A549 (cell line): Measurements from ENCODE around the gene ROR1. TPM values are rescaled to one million over a fixed set of nuclear protein-coding genes. Genes with fewer than 3 reads are reported as not detected.

ENCODE experiments used
- ATAC-seq, 2 experiments: fragments of 200-7000 bp in 1 of 2; fragments of >200 bp in 1 of 2; cut with Nextera tagmentation in 1 of 2; cut with Tn5 transposase in 1 of 2; 3 replicates each; pipeline versions ENCODE4 v1.8.0 to v1.9.1; 2018 to 2020; ENCODE audit warnings: mild to moderate bottlenecking in 1 of 2, moderate library complexity in 1 of 2
- CTCF ChIA-PET: fragments of 300-600 bp; sonication (Branson Sonifier 250); formaldehyde crosslinking; extraction: SDS; loops from one replicate; lab custom pipeline; 2021; ENCODE audit warnings: antibody characterized with exemption, inconsistent platforms; lab: Yijun Ruan, JAX
- POLR2A ChIA-PET: fragments of 350-600 bp; formaldehyde crosslinking; extraction: SDS; loops from one replicate; lab custom pipeline; 2021; ENCODE audit warnings: antibody characterized with exemption, inconsistent platforms; lab: Yijun Ruan, JAX
- DNase-seq, 2 experiments: peaks; one replicate each; pipeline versions ENCODE4 v3.0.0 to v3.0.0-alpha.2; 2011 to 2016; ENCODE audit warnings: low read depth in 1 of 2, low spot score in 1 of 2
- FAIRE-seq: peaks from 2 replicates; lab custom pipeline; 2011; peaks lifted over from hg19 to GRCh38; lab: Jason Lieb, UNC
- H3K27ac ChIP-seq, 2 experiments: fragments of >200 bp; sonication (Bioruptor Twin); formaldehyde crosslinking; 3 replicates each; pipeline ENCODE4 v1.5.1; 2016 to 2017
- H3K4me1 ChIP-seq: fragments of >200 bp; sonication (Bioruptor Twin); formaldehyde crosslinking; 3 replicates; pipeline ENCODE4 v1.6.1; 2016
- H3K4me2 ChIP-seq: fragments of >200 bp; sonication (Bioruptor Twin); formaldehyde crosslinking; 3 replicates; pipeline ENCODE4 v1.6.1; 2016
- H3K4me3 ChIP-seq: fragments of >200 bp; sonication (Bioruptor Twin); formaldehyde crosslinking; 3 replicates; pipeline ENCODE4 v1.5.1; 2016
- H3K9me3 ChIP-seq: fragments of >200 bp; sonication (Bioruptor Twin); formaldehyde crosslinking; 3 replicates; pipeline ENCODE4 v1.6.1; 2016
- ATOH8 ChIP-seq: fragments of 250-450 bp; sonication (Bioruptor Pico); IDR thresholded peaks from 2 replicates; pipeline ENCODE4 v1.5.0; 2020; ENCODE audit warnings: low read depth, mild to moderate bottlenecking, moderate library complexity
- BHLHE40 ChIP-seq: IDR thresholded peaks from 2 replicates; pipeline ENCODE4 v1.6.1; 2012; ENCODE audit warnings: low read depth, low read length, inconsistent platforms
- CBX2 ChIP-seq: fragments of 200-600 bp; sonication (generic); IDR thresholded peaks from 2 replicates; pipeline ENCODE4 v1.6.1; 2016; ENCODE audit warnings: low read depth, mild to moderate bottlenecking, borderline replicate concordance
- CEBPB ChIP-seq, 2 experiments: fragments of >200 bp in 1 of 2; sonication (Bioruptor Twin) in 1 of 2; formaldehyde crosslinking in 1 of 2; IDR thresholded peaks; 2 replicates each; pipeline ENCODE4 v1.6.1; 2012 to 2016
- CHD2 ChIP-seq: fragments of 150-350 bp; IDR thresholded peaks from 2 replicates; pipeline ENCODE4 v1.6.1; 2014; ENCODE audit warnings: low read length; ENCODE audit not compliant: partially characterized antibody
- E2F6 ChIP-seq: IDR thresholded peaks from 2 replicates; pipeline ENCODE4 v1.6.1; 2012; ENCODE audit warnings: low read depth, borderline replicate concordance
- EP300 ChIP-seq, 2 experiments: fragments of >200 bp; sonication (Bioruptor Twin); formaldehyde crosslinking; IDR thresholded peaks; 2 replicates in 1 of 2; 3 replicates in 1 of 2; pipeline ENCODE4 v1.6.1; 2016 to 2017
- FOXS1 ChIP-seq: fragments of 250-450 bp; sonication (Bioruptor Pico); IDR thresholded peaks from 2 replicates; pipeline ENCODE4 v1.5.0; 2020; ENCODE audit warnings: mild to moderate bottlenecking, moderate library complexity
- HDAC2 ChIP-seq: fragments of 200-600 bp; sonication (generic); IDR thresholded peaks from 2 replicates; pipeline ENCODE4 v1.6.1; 2016
- HEYL ChIP-seq: fragments of 250-450 bp; sonication (Bioruptor Pico); IDR thresholded peaks from 2 replicates; pipeline ENCODE4 v1.8.0; 2021; ENCODE audit warnings: mild to moderate bottlenecking, moderate library complexity
- HOXA7 ChIP-seq: fragments of 250-450 bp; sonication (Bioruptor Pico); IDR thresholded peaks from 2 replicates; pipeline ENCODE4 v1.5.0; 2020; ENCODE audit warnings: mild to moderate bottlenecking, moderate library complexity
- KDM1A ChIP-seq: fragments of 200-600 bp; sonication (generic); IDR thresholded peaks from 2 replicates; pipeline ENCODE4 v1.6.1; 2016; ENCODE audit warnings: low read depth, mild to moderate bottlenecking
- MYC ChIP-seq: IDR thresholded peaks from 2 replicates; pipeline ENCODE4 v1.6.1; 2012; ENCODE audit warnings: mild to moderate bottlenecking, inconsistent platforms, low read length, improper control_type of control experiment, borderline replicate concordance
- NPAS2 ChIP-seq: fragments of 250-450 bp; sonication (Bioruptor Pico); IDR thresholded peaks from 2 replicates; pipeline ENCODE4 v1.8.0; 2022; ENCODE audit warnings: mild to moderate bottlenecking, moderate library complexity, borderline replicate concordance
- POLR2A ChIP-seq: IDR thresholded peaks from 2 replicates; pipeline ENCODE4 v1.6.1; 2012; ENCODE audit warnings: mild to moderate bottlenecking, low read length
- POLR2AphosphoS2 ChIP-seq: conservative IDR thresholded peaks from 2 replicates; pipeline ENCODE4 v1.6.1; 2012; ENCODE audit warnings: low read length, improper control_type of control experiment, inconsistent platforms
- RAD21 ChIP-seq, 2 experiments: fragments of >200 bp in 1 of 2; sonication (Bioruptor Twin) in 1 of 2; formaldehyde crosslinking in 1 of 2; IDR thresholded peaks in 1 of 2; conservative IDR thresholded peaks in 1 of 2; 2 replicates in 1 of 2; 3 replicates in 1 of 2; pipeline ENCODE4 v1.6.1; 2012 to 2018; ENCODE audit warnings: inconsistent platforms in 1 of 2
- RARB ChIP-seq: fragments of 250-450 bp; sonication (Bioruptor Pico); IDR thresholded peaks from 2 replicates; pipeline ENCODE4 v1.8.0; 2021; ENCODE audit warnings: mild to moderate bottlenecking, moderate library complexity
- RCOR1 ChIP-seq: fragments of 150-350 bp; IDR thresholded peaks from 2 replicates; pipeline ENCODE4 v1.6.1; 2014; ENCODE audit warnings: antibody characterized with exemption, low read length, low read depth
- SMC3 ChIP-seq: fragments of >200 bp; sonication (Bioruptor Twin); formaldehyde crosslinking; IDR thresholded peaks from 3 replicates; pipeline ENCODE4 v1.6.1; 2018; ENCODE audit warnings: inconsistent platforms
- TP53 ChIP-seq: fragments of 250-450 bp; sonication (Bioruptor Pico); IDR thresholded peaks from 2 replicates; pipeline ENCODE4 v1.5.0; 2021; ENCODE audit warnings: mild to moderate bottlenecking, moderate library complexity
- USF2 ChIP-seq: fragments of 450-650 bp; IDR thresholded peaks from 2 replicates; pipeline ENCODE4 v1.6.1; 2014; ENCODE audit warnings: antibody characterized with exemption
- ZFP36 ChIP-seq: fragments of 450-650 bp; IDR thresholded peaks from 2 replicates; pipeline ENCODE4 v1.6.1; 2014; ENCODE audit warnings: borderline replicate concordance; ENCODE audit not compliant: partially characterized antibody
- WGBS: methylation state at CpG from one replicate; pipeline ENCODE4 v1.1.6; 2017; ENCODE audit errors: missing lambda C conversion rate; 5-methylcytosine and 5-hydroxymethylcytosine counted together
- polyA plus RNA-seq, 4 experiments: library from polyadenylated mRNA; depleted of rRNA in 3 of 4; stranded (reverse); fragments of >200 nt; fragmentation: RNase III in 1 of 4; extraction: RNeasy Plus Mini Kit Qiagen cat#74134 plus additional on column Dnase treatment in 1 of 4; gene quantifications; 2 replicates in 3 of 4; 3 replicates in 1 of 4; pipeline ENCODE4 v1.2.3, GENCODE V29; 2011 to 2017
- TF ChIP-seq, protein P1 (sequence below): IDR thresholded peaks from 2 replicates; pipeline ENCODE4 v1.6.1; 2012
- TF ChIP-seq, protein P2 (sequence below): fragments of >200 bp; sonication (Bioruptor Twin); formaldehyde crosslinking; IDR thresholded peaks from 3 replicates; pipeline ENCODE4 v1.6.1; 2016

The ROR1 gene
- polyA plus RNA-seq, 2 of the 4 experiments (the other 2 are of a cell fraction), result 6.5 to 19.0 TPM

GRCh38 chr1:63843884-63844283 is 70.1 kb downstream of the ROR1 start:
- CTCF ChIA-PET, result no interaction called here
- POLR2A ChIA-PET, result no interaction called here
- WGBS, result 82% methylated on average over 2 of the region's 2 CpGs
- ATAC-seq, result peak in 1 of 2 experiments; percentile 55; a peak in 3 of 6 replicates
- no peak for DNase-seq
- FAIRE-seq, result no peak
- no peak overlapping the region for H3K4me3 ChIP-seq
- H3K4me2 ChIP-seq, result no peak overlapping the region
- no peaks in the 10 kb centered on the region for H3K9me3 ChIP-seq
- TF ChIP-seq CHD2 (no peak), FOXS1 (CRISPR knock-in tag) (no peak), POLR2AphosphoS2 (no peak), USF2 (no peak), CEBPB (IDR thresholded peaks at IDR 0.05) (no peak), HEYL (CRISPR knock-in tag) (no peak), TP53 (CRISPR knock-in tag) (no peak), CBX2 (no peak), HOXA7 (no peak), RAD21 (conservative IDR thresholded peaks at IDR 0.05 in 1 of 2, IDR thresholded peaks at IDR 0.05 in 1 of 2) (no peak), ATOH8 (CRISPR knock-in tag) (no peak), BHLHE40 (no peak)
- peaks cover 28% of the 10 kb centered on the region; the same call in 2 of the 3 replicates for H3K4me1 ChIP-seq
- H3K27ac ChIP-seq, result no peak overlapping the region

GRCh38 chr1:63845346-63845745 is 71.5 kb downstream of the ROR1 start:
- no peaks in the 10 kb centered on the region for H3K9me3 ChIP-seq
- WGBS, result 81% methylated on average over 1 of the region's 1 CpG
- no peak overlapping the region for H3K4me3 ChIP-seq
- POLR2A ChIA-PET, result no interaction called here
- ATAC-seq (no peak), DNase-seq (no peak), FAIRE-seq (no peak)
- TF ChIP-seq CEBPB (IDR thresholded peaks at IDR 0.05), result no peak
- TF ChIP-seq, protein P1, sequence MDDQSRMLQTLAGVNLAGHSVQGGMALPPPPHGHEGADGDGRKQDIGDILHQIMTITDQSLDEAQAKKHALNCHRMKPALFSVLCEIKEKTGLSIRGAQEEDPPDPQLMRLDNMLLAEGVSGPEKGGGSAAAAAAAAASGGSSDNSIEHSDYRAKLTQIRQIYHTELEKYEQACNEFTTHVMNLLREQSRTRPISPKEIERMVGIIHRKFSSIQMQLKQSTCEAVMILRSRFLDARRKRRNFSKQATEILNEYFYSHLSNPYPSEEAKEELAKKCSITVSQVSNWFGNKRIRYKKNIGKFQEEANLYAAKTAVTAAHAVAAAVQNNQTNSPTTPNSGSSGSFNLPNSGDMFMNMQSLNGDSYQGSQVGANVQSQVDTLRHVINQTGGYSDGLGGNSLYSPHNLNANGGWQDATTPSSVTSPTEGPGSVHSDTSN, result no peak
- no peak for TF ChIP-seq KDM1A
- TF ChIP-seq E2F6, result no peak
- TF ChIP-seq RCOR1, result no peak
- TF ChIP-seq NPAS2 (CRISPR knock-in tag), result no peak
- TF ChIP-seq EP300 (IDR thresholded peaks at IDR 0.05), result no peak
- no peak for TF ChIP-seq HDAC2
- no peak for TF ChIP-seq SMC3
- TF ChIP-seq, protein P2, sequence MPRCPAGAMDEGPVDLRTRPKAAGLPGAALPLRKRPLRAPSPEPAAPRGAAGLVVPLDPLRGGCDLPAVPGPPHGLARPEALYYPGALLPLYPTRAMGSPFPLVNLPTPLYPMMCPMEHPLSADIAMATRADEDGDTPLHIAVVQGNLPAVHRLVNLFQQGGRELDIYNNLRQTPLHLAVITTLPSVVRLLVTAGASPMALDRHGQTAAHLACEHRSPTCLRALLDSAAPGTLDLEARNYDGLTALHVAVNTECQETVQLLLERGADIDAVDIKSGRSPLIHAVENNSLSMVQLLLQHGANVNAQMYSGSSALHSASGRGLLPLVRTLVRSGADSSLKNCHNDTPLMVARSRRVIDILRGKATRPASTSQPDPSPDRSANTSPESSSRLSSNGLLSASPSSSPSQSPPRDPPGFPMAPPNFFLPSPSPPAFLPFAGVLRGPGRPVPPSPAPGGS, result no peak
- TF ChIP-seq USF2, result no peak
- no peak for TF ChIP-seq POLR2AphosphoS2
- TF ChIP-seq ATOH8 (CRISPR knock-in tag), result no peak
- no peak for TF ChIP-seq ZFP36
- no peak for TF ChIP-seq MYC
- no peak for TF ChIP-seq RARB (CRISPR knock-in tag)
- no peak for TF ChIP-seq POLR2A
- no peak for TF ChIP-seq CHD2
- TF ChIP-seq TP53 (CRISPR knock-in tag), result no peak
- CTCF ChIA-PET, result no interaction called here
- H3K27ac ChIP-seq, result no peak overlapping the region
- H3K4me2 ChIP-seq, result no peak overlapping the region
- peaks cover 28% of the 10 kb centered on the region; the same call in 2 of the 3 replicates for H3K4me1 ChIP-seq
